Renal cortex interstitium (tissue), 3 donors: ENCODE measurements around the gene ZNF646. TPM values are rescaled to one million over a fixed set of nuclear protein-coding genes. Genes with fewer than 3 reads are reported as not detected.

Source experiments
- polyA plus RNA-seq, 3 donors: library from polyadenylated mRNA; unstranded; fragments of 120-200 nt; gene quantifications; one replicate each; pipeline ENCODE4 v1.2.1, GENCODE V29; 2013; ENCODE audit not compliant: insufficient read length in 3 of 3

ZNF646 gene
- polyA plus RNA-seq, 3 donors = 10.5 to 14.7 (median 14.0) TPM

Other genes with a start within 250 kb of the ZNF646 start
- gene BCL7C, start 180.3 kb upstream of the ZNF646 start, polyA plus RNA-seq = 10 to 100 TPM; 32.6 to 49.7 (median 41.6) TPM
- gene CTF1, start 177.8 kb upstream of the ZNF646 start, polyA plus RNA-seq = 1 to 10 TPM; 6.5 to 8.3 (median 7.8) TPM
- 10 to 100 TPM; 18.0 to 34.4 (median 32.4) TPM for gene FBXL19, start 150.8 kb upstream of the ZNF646 start, polyA plus RNA-seq
- gene ORAI3, start 125.4 kb upstream of the ZNF646 start, polyA plus RNA-seq = 10 to 100 TPM; 17.7 to 19.8 (median 19.1) TPM
- 10 to 100 TPM; 17.3 to 19.7 (median 18.7) TPM for gene SETD1A, start 116.7 kb upstream of the ZNF646 start, polyA plus RNA-seq
- 10 to 100 TPM in 1 of 3 donors, 1 to 10 TPM in 2; 7.2 to 10.7 (median 7.7) TPM for gene HSD3B7, start 89.2 kb upstream of the ZNF646 start, polyA plus RNA-seq
- 1 to 10 TPM; 1.2 to 2.7 (median 1.6) TPM for gene STX1B, start 63.8 kb upstream of the ZNF646 start, polyA plus RNA-seq
- gene STX4, start 40.9 kb upstream of the ZNF646 start, polyA plus RNA-seq = 10 to 100 TPM; 32.8 to 46.2 (median 39.5) TPM
- 1 to 10 TPM; 3.6 to 6.9 (median 5.4) TPM for gene ZNF668, start 182 bp upstream of the ZNF646 start, polyA plus RNA-seq
- 1 to 10 TPM in 2 of 3 donors, under 1 TPM in 1; 0.89 to 1.8 (median 1.2) TPM for gene PRSS53, start 14.5 kb downstream of the ZNF646 start, polyA plus RNA-seq
- 10 to 100 TPM; 63.3 to 80.3 (median 73.5) TPM for gene VKORC1, start 20.4 kb downstream of the ZNF646 start, polyA plus RNA-seq
- gene BCKDK, start 34.0 kb downstream of the ZNF646 start, polyA plus RNA-seq = 10 to 100 TPM; 29.5 to 44.1 (median 42.6) TPM
- 10 to 100 TPM; 65.5 to 82.0 (median 69.7) TPM for gene KAT8, start 43.2 kb downstream of the ZNF646 start, polyA plus RNA-seq
- gene PRSS8, start 61.3 kb downstream of the ZNF646 start, polyA plus RNA-seq = 10 to 100 TPM; 52.9 to 88.8 (median 62.3) TPM
- 1 to 10 TPM in 2 of 3 donors, under 1 TPM in 1; 0.78 to 1.6 (median 1.6) TPM for gene PRSS36, start 75.6 kb downstream of the ZNF646 start, polyA plus RNA-seq
- 100 to 1,000 TPM; 736 to 808 (median 782) TPM for gene FUS, start 105.7 kb downstream of the ZNF646 start, polyA plus RNA-seq
- gene PYCARD, start 128.3 kb downstream of the ZNF646 start, polyA plus RNA-seq = 10 to 100 TPM in 2 of 3 donors, 1 to 10 TPM in 1; 7.2 to 11.1 (median 10.9) TPM
- gene TRIM72, start 139.7 kb downstream of the ZNF646 start, polyA plus RNA-seq = under 1 TPM; 0.09 to 0.18 (median 0.09) TPM
- not detected for gene PYDC1, start 142.7 kb downstream of the ZNF646 start, polyA plus RNA-seq
- gene ITGAM, start 185.6 kb downstream of the ZNF646 start, polyA plus RNA-seq = 1 to 10 TPM; 1.9 to 2.1 (median 1.9) TPM